Measurements from ENCODE around the gene TCP11L2. TPM values are rescaled to one million over a fixed set of nuclear protein-coding genes. Genes with fewer than 3 reads are reported as not detected.

Gene TCP11L2
- total and polyA plus RNA-seq, 4 donors, result 2.5 to 98.1 (median 5.9) TPM

GRCh38 chr12:106331599-106331998, 29.1 kb downstream of the TCP11L2 start:
- TF ChIP-seq FOXA2 (IDR thresholded peaks at IDR 0.05), result no peak
- TF ChIP-seq RAD21 (IDR thresholded peaks at IDR 0.05), result no peak
- no peak for TF ChIP-seq RXRA (IDR thresholded peaks at IDR 0.05)
- TF ChIP-seq ATF3 (IDR thresholded peaks at IDR 0.05), result no peak
- DNase-seq (ENCODE audit: low spot score), result no peak
- 93% methylated on average over 2 of the region's 2 CpGs for WGBS

GRCh38 chr12:106332536-106332935, 30.0 kb downstream of the TCP11L2 start:
- Histone ChIP-seq H3K9me3 (ENCODE audit: control insufficient read depth in 4 of 4, low read length in 3 of 4) (no peaks in the 10 kb centered on the region), H3K36me3 (ENCODE audit: control insufficient read depth in 4 of 4, insufficient read depth in 3 of 4, low read depth in 1 of 4, low read length in 3 of 4) (peaks cover 0 to 1% (median 0%) of the 10 kb centered on the region in 4 donors), H3K9ac (ENCODE audit: low read depth in 1 of 2, low read length in 2 of 2) (no peak overlapping the region), H3K27ac (ENCODE audit: low read depth in 1 of 2, low read length in 2 of 2) (no peak overlapping the region), H3K4me1 (ENCODE audit: control insufficient read depth in 4 of 4, insufficient read depth in 4 of 4, low read length in 3 of 4) (peaks cover 0 to 4% (median 3%) of the 10 kb centered on the region in 4 donors), H3K4me3 (ENCODE audit: low read depth in 1 of 3, low read length in 3 of 3) (no peak overlapping the region), H3K27me3 (ENCODE audit: control insufficient read depth in 4 of 4, insufficient read depth in 4 of 4, low read length in 3 of 4) (no peaks in the 10 kb centered on the region)
- TF ChIP-seq REST (IDR thresholded peaks at IDR 0.05) (no peak), RXRA (IDR thresholded peaks at IDR 0.05) (no peak), EGR1 (IDR thresholded peaks at IDR 0.05; ENCODE audit: low read depth in 2 of 2) (no peak), HNF4A (conservative IDR thresholded peaks at IDR 0.05) (no peak), TAF1 (conservative IDR thresholded peaks at IDR 0.05) (no peak), GABPA (IDR thresholded peaks at IDR 0.05 in 1 of 2, conservative IDR thresholded peaks at IDR 0.05 in 1 of 2) (no peak), RAD21 (IDR thresholded peaks at IDR 0.05) (no peak), MAX (IDR thresholded peaks at IDR 0.05) (no peak), ATF3 (IDR thresholded peaks at IDR 0.05) (no peak), HNF4G (IDR thresholded peaks at IDR 0.05) (no peak), NR2F2 (IDR thresholded peaks at IDR 0.05) (no peak), JUND (IDR thresholded peaks at IDR 0.05) (no peak), YY1 (IDR thresholded peaks at IDR 0.05) (no peak), SP1 (IDR thresholded peaks at IDR 0.05) (no peak), FOXA2 (IDR thresholded peaks at IDR 0.05) (no peak), CTCF (IDR thresholded peaks at IDR 0.05; ENCODE audit: low read depth, low read length, missing input control) (no peak)
- TF ChIP-seq, protein P1, sequence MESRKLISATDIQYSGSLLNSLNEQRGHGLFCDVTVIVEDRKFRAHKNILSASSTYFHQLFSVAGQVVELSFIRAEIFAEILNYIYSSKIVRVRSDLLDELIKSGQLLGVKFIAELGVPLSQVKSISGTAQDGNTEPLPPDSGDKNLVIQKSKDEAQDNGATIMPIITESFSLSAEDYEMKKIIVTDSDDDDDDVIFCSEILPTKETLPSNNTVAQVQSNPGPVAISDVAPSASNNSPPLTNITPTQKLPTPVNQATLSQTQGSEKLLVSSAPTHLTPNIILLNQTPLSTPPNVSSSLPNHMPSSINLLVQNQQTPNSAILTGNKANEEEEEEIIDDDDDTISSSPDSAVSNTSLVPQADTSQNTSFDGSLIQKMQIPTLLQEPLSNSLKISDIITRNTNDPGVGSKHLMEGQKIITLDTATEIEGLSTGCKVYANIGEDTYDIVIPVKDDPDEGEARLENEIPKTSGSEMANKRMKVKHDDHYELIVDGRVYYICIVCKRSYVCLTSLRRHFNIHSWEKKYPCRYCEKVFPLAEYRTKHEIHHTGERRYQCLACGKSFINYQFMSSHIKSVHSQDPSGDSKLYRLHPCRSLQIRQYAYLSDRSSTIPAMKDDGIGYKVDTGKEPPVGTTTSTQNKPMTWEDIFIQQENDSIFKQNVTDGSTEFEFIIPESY (IDR thresholded peaks at IDR 0.05), result no peak
- DNase-seq (ENCODE audit: low spot score), result no peak

More at GRCh38 chr12:106331599-106331998, 29.1 kb downstream of the TCP11L2 start:
- H3K4me1 ChIP-seq (ENCODE audit: control insufficient read depth in 4 of 4, insufficient read depth in 4 of 4, low read length in 3 of 4), result peaks cover 0 to 4% (median 3%) of the 10 kb centered on the region in 4 donors
- H3K9me3 ChIP-seq (ENCODE audit: control insufficient read depth in 4 of 4, low read length in 3 of 4), result no peaks in the 10 kb centered on the region
- H3K9ac ChIP-seq (ENCODE audit: low read depth in 1 of 2, low read length in 2 of 2), result no peak overlapping the region
- peaks cover 0 to 1% (median 0%) of the 10 kb centered on the region in 4 donors for H3K36me3 ChIP-seq (ENCODE audit: control insufficient read depth in 4 of 4, insufficient read depth in 3 of 4, low read depth in 1 of 4, low read length in 3 of 4)
- no peak overlapping the region for H3K4me3 ChIP-seq (ENCODE audit: low read depth in 1 of 3, low read length in 3 of 3)
- no peaks in the 10 kb centered on the region for H3K27me3 ChIP-seq (ENCODE audit: control insufficient read depth in 4 of 4, insufficient read depth in 4 of 4, low read length in 3 of 4)
- H3K27ac ChIP-seq (ENCODE audit: low read depth in 1 of 2, low read length in 2 of 2), result no peak overlapping the region

Data from liver (tissue), 9 donors.